ENCODE data around the gene PPP2R2C. TPM values are rescaled to one million over a fixed set of nuclear protein-coding genes. Genes with fewer than 3 reads are reported as not detected.

The PPP2R2C gene
- total and polyA plus RNA-seq, 2 experiments from 2014 or later: 1.3 to 9.2 TPM

GRCh38 chr4:6469144-6469543 lies 3.3 kb downstream of the PPP2R2C start:
- H3K79me2 ChIP-seq (replicated peaks; ENCODE audit: insufficient read depth): no peaks in the 10 kb centered on the region
- no peaks in the 10 kb centered on the region for H4K20me1 ChIP-seq (replicated peaks; ENCODE audit: insufficient read depth)
- no peak overlapping the region for H3K4me2 ChIP-seq
- H3K4me3 ChIP-seq: no peak overlapping the region
- peaks cover 58% of the 10 kb centered on the region for H3K27me3 ChIP-seq (ENCODE audit: insufficient read depth)
- no peak overlapping the region for H2AFZ ChIP-seq
- H3K27ac ChIP-seq (ENCODE audit: low read depth): no peak overlapping the region
- no peaks in the 10 kb centered on the region for H3K9me3 Mint-ChIP-seq
- ATAC-seq: no peak
- H3K4me1 ChIP-seq (ENCODE audit: insufficient read depth): peaks cover 10% of the 10 kb centered on the region
- H3K27ac Mint-ChIP-seq: no peak overlapping the region
- no peaks in the 10 kb centered on the region for H3F3A ChIP-seq (replicated peaks; ENCODE audit: low read depth)
- DNase-seq (ENCODE audit: low spot score): no peak
- TF ChIP-seq, protein P1, sequence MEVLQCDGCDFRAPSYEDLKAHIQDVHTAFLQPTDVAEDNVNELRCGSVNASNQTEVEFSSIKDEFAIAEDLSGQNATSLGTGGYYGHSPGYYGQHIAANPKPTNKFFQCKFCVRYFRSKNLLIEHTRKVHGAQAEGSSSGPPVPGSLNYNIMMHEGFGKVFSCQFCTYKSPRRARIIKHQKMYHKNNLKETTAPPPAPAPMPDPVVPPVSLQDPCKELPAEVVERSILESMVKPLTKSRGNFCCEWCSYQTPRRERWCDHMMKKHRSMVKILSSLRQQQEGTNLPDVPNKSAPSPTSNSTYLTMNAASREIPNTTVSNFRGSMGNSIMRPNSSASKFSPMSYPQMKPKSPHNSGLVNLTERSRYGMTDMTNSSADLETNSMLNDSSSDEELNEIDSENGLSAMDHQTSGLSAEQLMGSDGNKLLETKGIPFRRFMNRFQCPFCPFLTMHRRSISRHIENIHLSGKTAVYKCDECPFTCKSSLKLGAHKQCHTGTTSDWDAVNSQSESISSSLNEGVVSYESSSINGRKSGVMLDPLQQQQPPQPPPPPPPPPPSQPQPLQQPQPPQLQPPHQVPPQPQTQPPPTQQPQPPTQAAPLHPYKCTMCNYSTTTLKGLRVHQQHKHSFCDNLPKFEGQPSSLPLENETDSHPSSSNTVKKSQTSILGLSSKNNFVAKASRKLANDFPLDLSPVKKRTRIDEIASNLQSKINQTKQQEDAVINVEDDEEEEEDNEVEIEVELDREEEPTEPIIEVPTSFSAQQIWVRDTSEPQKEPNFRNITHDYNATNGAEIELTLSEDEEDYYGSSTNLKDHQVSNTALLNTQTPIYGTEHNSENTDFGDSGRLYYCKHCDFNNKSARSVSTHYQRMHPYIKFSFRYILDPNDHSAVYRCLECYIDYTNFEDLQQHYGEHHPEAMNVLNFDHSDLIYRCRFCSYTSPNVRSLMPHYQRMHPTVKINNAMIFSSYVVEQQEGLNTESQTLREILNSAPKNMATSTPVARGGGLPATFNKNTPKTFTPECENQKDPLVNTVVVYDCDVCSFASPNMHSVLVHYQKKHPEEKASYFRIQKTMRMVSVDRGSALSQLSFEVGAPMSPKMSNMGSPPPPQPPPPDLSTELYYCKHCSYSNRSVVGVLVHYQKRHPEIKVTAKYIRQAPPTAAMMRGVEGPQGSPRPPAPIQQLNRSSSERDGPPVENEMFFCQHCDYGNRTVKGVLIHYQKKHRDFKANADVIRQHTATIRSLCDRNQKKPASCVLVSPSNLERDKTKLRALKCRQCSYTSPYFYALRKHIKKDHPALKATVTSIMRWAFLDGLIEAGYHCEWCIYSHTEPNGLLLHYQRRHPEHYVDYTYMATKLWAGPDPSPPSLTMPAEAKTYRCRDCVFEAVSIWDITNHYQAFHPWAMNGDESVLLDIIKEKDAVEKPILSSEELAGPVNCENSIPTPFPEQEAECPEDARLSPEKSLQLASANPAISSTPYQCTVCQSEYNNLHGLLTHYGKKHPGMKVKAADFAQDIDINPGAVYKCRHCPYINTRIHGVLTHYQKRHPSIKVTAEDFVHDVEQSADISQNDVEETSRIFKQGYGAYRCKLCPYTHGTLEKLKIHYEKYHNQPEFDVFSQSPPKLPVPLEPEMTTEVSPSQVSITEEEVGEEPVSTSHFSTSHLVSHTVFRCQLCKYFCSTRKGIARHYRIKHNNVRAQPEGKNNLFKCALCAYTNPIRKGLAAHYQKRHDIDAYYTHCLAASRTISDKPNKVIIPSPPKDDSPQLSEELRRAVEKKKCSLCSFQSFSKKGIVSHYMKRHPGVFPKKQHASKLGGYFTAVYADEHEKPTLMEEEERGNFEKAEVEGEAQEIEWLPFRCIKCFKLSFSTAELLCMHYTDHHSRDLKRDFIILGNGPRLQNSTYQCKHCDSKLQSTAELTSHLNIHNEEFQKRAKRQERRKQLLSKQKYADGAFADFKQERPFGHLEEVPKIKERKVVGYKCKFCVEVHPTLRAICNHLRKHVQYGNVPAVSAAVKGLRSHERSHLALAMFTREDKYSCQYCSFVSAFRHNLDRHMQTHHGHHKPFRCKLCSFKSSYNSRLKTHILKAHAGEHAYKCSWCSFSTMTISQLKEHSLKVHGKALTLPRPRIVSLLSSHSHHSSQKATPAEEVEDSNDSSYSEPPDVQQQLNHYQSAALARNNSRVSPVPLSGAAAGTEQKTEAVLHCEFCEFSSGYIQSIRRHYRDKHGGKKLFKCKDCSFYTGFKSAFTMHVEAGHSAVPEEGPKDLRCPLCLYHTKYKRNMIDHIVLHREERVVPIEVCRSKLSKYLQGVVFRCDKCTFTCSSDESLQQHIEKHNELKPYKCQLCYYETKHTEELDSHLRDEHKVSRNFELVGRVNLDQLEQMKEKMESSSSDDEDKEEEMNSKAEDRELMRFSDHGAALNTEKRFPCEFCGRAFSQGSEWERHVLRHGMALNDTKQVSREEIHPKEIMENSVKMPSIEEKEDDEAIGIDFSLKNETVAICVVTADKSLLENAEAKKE (CRISPR knock-in tag; IDR thresholded peaks at IDR 0.05): no peak
- TF ChIP-seq, protein P2, sequence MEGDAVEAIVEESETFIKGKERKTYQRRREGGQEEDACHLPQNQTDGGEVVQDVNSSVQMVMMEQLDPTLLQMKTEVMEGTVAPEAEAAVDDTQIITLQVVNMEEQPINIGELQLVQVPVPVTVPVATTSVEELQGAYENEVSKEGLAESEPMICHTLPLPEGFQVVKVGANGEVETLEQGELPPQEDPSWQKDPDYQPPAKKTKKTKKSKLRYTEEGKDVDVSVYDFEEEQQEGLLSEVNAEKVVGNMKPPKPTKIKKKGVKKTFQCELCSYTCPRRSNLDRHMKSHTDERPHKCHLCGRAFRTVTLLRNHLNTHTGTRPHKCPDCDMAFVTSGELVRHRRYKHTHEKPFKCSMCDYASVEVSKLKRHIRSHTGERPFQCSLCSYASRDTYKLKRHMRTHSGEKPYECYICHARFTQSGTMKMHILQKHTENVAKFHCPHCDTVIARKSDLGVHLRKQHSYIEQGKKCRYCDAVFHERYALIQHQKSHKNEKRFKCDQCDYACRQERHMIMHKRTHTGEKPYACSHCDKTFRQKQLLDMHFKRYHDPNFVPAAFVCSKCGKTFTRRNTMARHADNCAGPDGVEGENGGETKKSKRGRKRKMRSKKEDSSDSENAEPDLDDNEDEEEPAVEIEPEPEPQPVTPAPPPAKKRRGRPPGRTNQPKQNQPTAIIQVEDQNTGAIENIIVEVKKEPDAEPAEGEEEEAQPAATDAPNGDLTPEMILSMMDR (conservative IDR thresholded peaks at IDR 0.05; ENCODE audit: low read depth in 2 of 2): no peak
- TF ChIP-seq POLR2AphosphoS5 (IDR thresholded peaks at IDR 0.05; ENCODE audit: low read depth) (no peak), ETS1 (IDR thresholded peaks at IDR 0.05) (no peak), EZH2phosphoT487 (IDR thresholded peaks at IDR 0.05; ENCODE audit: unreplicated experiment) (no peak), STAT1 (IDR thresholded peaks at IDR 0.05; ENCODE audit: unreplicated experiment) (no peak), CREB1 (CRISPR knock-in tag; IDR thresholded peaks at IDR 0.05; ENCODE audit: low read depth) (no peak), JUNB (IDR thresholded peaks at IDR 0.05; ENCODE audit: unreplicated experiment) (no peak), ZNF114 (CRISPR knock-in tag; IDR thresholded peaks at IDR 0.05) (no peak), EZH2 (IDR thresholded peaks at IDR 0.05; ENCODE audit: low read depth, unreplicated experiment) (no peak), NANOG (IDR thresholded peaks at IDR 0.05; ENCODE audit: borderline replicate concordance) (no peak), ZNF331 (CRISPR knock-in tag; IDR thresholded peaks at IDR 0.05; ENCODE audit: low read depth) (no peak)
- TF ChIP-seq, protein P3, sequence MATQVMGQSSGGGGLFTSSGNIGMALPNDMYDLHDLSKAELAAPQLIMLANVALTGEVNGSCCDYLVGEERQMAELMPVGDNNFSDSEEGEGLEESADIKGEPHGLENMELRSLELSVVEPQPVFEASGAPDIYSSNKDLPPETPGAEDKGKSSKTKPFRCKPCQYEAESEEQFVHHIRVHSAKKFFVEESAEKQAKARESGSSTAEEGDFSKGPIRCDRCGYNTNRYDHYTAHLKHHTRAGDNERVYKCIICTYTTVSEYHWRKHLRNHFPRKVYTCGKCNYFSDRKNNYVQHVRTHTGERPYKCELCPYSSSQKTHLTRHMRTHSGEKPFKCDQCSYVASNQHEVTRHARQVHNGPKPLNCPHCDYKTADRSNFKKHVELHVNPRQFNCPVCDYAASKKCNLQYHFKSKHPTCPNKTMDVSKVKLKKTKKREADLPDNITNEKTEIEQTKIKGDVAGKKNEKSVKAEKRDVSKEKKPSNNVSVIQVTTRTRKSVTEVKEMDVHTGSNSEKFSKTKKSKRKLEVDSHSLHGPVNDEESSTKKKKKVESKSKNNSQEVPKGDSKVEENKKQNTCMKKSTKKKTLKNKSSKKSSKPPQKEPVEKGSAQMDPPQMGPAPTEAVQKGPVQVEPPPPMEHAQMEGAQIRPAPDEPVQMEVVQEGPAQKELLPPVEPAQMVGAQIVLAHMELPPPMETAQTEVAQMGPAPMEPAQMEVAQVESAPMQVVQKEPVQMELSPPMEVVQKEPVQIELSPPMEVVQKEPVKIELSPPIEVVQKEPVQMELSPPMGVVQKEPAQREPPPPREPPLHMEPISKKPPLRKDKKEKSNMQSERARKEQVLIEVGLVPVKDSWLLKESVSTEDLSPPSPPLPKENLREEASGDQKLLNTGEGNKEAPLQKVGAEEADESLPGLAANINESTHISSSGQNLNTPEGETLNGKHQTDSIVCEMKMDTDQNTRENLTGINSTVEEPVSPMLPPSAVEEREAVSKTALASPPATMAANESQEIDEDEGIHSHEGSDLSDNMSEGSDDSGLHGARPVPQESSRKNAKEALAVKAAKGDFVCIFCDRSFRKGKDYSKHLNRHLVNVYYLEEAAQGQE (IDR thresholded peaks at IDR 0.05; ENCODE audit: unreplicated experiment): no peak
- H3K4me3 Mint-ChIP-seq: no peak overlapping the region; the same call in 2 of the 3 replicates
- H3K9me2 ChIP-seq (ENCODE audit: insufficient read depth): no peaks in the 10 kb centered on the region
- peaks cover 44% of the 10 kb centered on the region for H3K27me3 Mint-ChIP-seq (ENCODE audit: insufficient read depth, low read depth, poor library complexity)
- peaks cover 14% of the 10 kb centered on the region for H3K4me1 Mint-ChIP-seq
- H3K36me3 Mint-ChIP-seq (ENCODE audit: low read depth): no peaks in the 10 kb centered on the region
- no peaks in the 10 kb centered on the region for H3K36me3 ChIP-seq (ENCODE audit: insufficient read depth)

All from GM23338 (cell line).